ENCODE results near the gene CNIH2.

The CNIH2 gene

GRCh38 chr11:66292543-66293332, 14.8 kb downstream of the CNIH2 start:
- Histone ChIP-seq H3K4me1 (ENCODE audit: control extremely low read depth in 1 of 4, control insufficient read depth in 4 of 4, insufficient read depth in 4 of 4, low read length in 3 of 4) (peaks cover 0 to 31% (median 26%) of the 10 kb centered on the region in 4 experiments), H3K36me3 (ENCODE audit: control insufficient read depth in 4 of 4, insufficient read depth in 4 of 4, low read length in 3 of 4) (no peaks in the 10 kb centered on the region), H3K27ac (ENCODE audit: insufficient read depth in 1 of 2, low read depth in 1 of 2, low read length in 2 of 2, poor library complexity in 1 of 2, severe bottlenecking in 2 of 2) (no peak overlapping the region), H3K27me3 (replicated peaks in 2 of 5; ENCODE audit: control insufficient read depth in 4 of 5, insufficient read depth in 5 of 5, low read length in 4 of 5) (peaks cover 0 to 52% (median 21%) of the 10 kb centered on the region in 5 experiments), H3K9me3 (ENCODE audit: control extremely low read depth in 1 of 5, control insufficient read depth in 4 of 5, insufficient read depth in 2 of 5, low read depth in 1 of 5, low read length in 4 of 5) (no peaks in the 10 kb centered on the region), H3K4me3 (ENCODE audit: control insufficient read depth in 1 of 7, extremely low read depth in 1 of 7, insufficient read depth in 4 of 7, low read depth in 2 of 7, low read length in 6 of 7) (peak overlapping the region in 1 of 7 experiments; percentile 65)
- DNase-seq: no peak
- WGBS (ENCODE audit: insufficient coverage): 81% methylated on average over 4 of the region's 17 CpGs
- POLR2A ChIA-PET: no interaction called here
- CTCF ChIA-PET: no interaction called here

GRCh38 chr11:66293352-66293751, 15.4 kb downstream of the CNIH2 start:
- DNase-seq: no peak
- H3K27me3 ChIP-seq (replicated peaks in 2 of 5; ENCODE audit: control insufficient read depth in 4 of 5, insufficient read depth in 5 of 5, low read length in 4 of 5): peaks cover 0 to 52% (median 21%) of the 10 kb centered on the region in 5 experiments
- no peaks in the 10 kb centered on the region for H3K36me3 ChIP-seq (ENCODE audit: control insufficient read depth in 4 of 4, insufficient read depth in 4 of 4, low read length in 3 of 4)
- no peak overlapping the region for H3K27ac ChIP-seq (ENCODE audit: insufficient read depth in 1 of 2, low read depth in 1 of 2, low read length in 2 of 2, poor library complexity in 1 of 2, severe bottlenecking in 2 of 2)
- no peak overlapping the region for H3K4me3 ChIP-seq (ENCODE audit: control insufficient read depth in 1 of 7, extremely low read depth in 1 of 7, insufficient read depth in 4 of 7, low read depth in 2 of 7, low read length in 6 of 7)
- 92% methylated on average over 2 of the region's 4 CpGs for WGBS (ENCODE audit: insufficient coverage)
- POLR2A ChIA-PET: interaction anchor here (0.6 kb wide), 1 partner anchor 353 kb away, joined by 3 read pairs; no protein-coding TSS in a partner anchor
- CTCF ChIA-PET: no interaction called here
- H3K9me3 ChIP-seq (ENCODE audit: control extremely low read depth in 1 of 5, control insufficient read depth in 4 of 5, insufficient read depth in 2 of 5, low read depth in 1 of 5, low read length in 4 of 5): no peaks in the 10 kb centered on the region
- peaks cover 0 to 25% (median 20%) of the 10 kb centered on the region in 4 experiments for H3K4me1 ChIP-seq (ENCODE audit: control extremely low read depth in 1 of 4, control insufficient read depth in 4 of 4, insufficient read depth in 4 of 4, low read length in 3 of 4)

GRCh38 chr11:66293777-66294625, 16.0 kb downstream of the CNIH2 start:
- POLR2A ChIA-PET: interaction anchor here (0.6 kb wide), 1 partner anchor 354 kb away, joined by 3 read pairs; no protein-coding TSS in a partner anchor
- H3K4me1 ChIP-seq (ENCODE audit: control extremely low read depth in 1 of 4, control insufficient read depth in 4 of 4, insufficient read depth in 4 of 4, low read length in 3 of 4): peaks cover 0 to 22% (median 17%) of the 10 kb centered on the region in 4 experiments
- no peaks in the 10 kb centered on the region for H3K36me3 ChIP-seq (ENCODE audit: control insufficient read depth in 4 of 4, insufficient read depth in 4 of 4, low read length in 3 of 4)
- 85% methylated on average over 28 of the region's 30 CpGs for WGBS (ENCODE audit: insufficient coverage)
- CTCF ChIA-PET: no interaction called here
- no peak for DNase-seq
- no peak overlapping the region for H3K27ac ChIP-seq (ENCODE audit: insufficient read depth in 1 of 2, low read depth in 1 of 2, low read length in 2 of 2, poor library complexity in 1 of 2, severe bottlenecking in 2 of 2)
- no peaks in the 10 kb centered on the region for H3K9me3 ChIP-seq (ENCODE audit: control extremely low read depth in 1 of 5, control insufficient read depth in 4 of 5, insufficient read depth in 2 of 5, low read depth in 1 of 5, low read length in 4 of 5)
- H3K4me3 ChIP-seq (ENCODE audit: control insufficient read depth in 1 of 7, extremely low read depth in 1 of 7, insufficient read depth in 4 of 7, low read depth in 2 of 7, low read length in 6 of 7): no peak overlapping the region
- peaks cover 0 to 52% (median 21%) of the 10 kb centered on the region in 5 experiments for H3K27me3 ChIP-seq (replicated peaks in 2 of 5; ENCODE audit: control insufficient read depth in 4 of 5, insufficient read depth in 5 of 5, low read length in 4 of 5)

DNA sequence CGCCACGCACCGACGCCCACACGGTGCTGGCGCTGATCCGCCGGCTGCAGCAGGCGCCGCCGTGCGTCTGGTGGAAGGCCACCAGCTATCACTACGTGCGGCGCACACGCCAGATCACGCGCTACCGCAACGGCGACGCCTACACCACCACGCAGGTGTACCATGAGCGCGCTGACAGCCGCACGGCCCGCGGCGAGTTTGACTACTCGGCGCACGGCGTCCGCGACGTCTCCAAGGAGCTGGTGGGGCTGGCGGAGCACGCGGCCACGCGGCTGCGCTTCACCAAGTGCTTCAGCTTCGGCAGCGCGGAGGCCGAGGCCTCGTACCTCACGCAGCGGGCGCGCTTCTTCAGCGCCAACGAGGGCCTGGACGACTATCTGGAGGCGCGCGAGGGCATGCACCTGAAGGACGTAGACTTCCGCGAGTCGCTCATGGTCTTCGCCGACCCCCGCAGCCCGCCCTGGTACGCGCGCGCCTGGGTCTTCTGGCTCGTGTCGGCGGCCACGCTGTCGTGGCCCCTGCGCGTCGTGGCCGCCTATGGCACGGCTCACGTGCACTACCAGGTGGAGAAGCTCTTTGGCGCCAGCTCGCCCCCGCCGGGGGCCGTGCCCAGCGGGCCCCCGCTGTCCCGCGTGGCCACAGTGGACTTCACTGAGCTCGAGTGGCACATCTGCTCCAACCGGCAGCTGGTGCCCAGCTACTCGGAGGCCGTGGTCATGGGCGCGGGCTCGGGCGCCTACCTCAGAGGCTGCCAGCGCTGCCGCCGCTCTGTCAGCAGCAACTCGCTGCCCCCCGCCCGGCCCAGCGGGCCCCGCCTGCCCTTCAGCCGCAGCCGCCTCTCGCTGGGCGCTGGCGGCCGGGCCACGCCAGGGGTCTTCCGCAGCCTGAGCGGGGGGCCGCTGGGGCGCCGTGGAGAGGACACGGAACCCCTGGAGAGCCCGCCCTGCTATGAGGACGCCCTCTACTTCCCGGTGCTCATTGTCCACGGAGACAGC, 16.9 kb downstream of the CNIH2 start:
- Histone ChIP-seq H3K27me3 (replicated peaks in 2 of 5; ENCODE audit: control insufficient read depth in 4 of 5, insufficient read depth in 5 of 5, low read length in 4 of 5) (peaks cover 0 to 51% (median 21%) of the 10 kb centered on the region in 5 experiments), H3K4me3 (ENCODE audit: control insufficient read depth in 1 of 7, extremely low read depth in 1 of 7, insufficient read depth in 4 of 7, low read depth in 2 of 7, low read length in 6 of 7) (no peak overlapping the region), H3K36me3 (ENCODE audit: control insufficient read depth in 4 of 4, insufficient read depth in 4 of 4, low read length in 3 of 4) (no peaks in the 10 kb centered on the region), H3K9me3 (ENCODE audit: control extremely low read depth in 1 of 5, control insufficient read depth in 4 of 5, insufficient read depth in 2 of 5, low read depth in 1 of 5, low read length in 4 of 5) (no peaks in the 10 kb centered on the region), H3K27ac (ENCODE audit: insufficient read depth in 1 of 2, low read depth in 1 of 2, low read length in 2 of 2, poor library complexity in 1 of 2, severe bottlenecking in 2 of 2) (no peak overlapping the region), H3K4me1 (ENCODE audit: control extremely low read depth in 1 of 4, control insufficient read depth in 4 of 4, insufficient read depth in 4 of 4, low read length in 3 of 4) (peaks cover 0 to 14% (median 10%) of the 10 kb centered on the region in 4 experiments)
- ChIA-PET POLR2A (no interaction called here), CTCF (interaction anchor here (1.1 kb wide), 1 partner anchor 16 kb away, joined by 8 read pairs; no protein-coding TSS in a partner anchor)
- DNase-seq: no peak
- 88% methylated on average over 102 of the region's 123 CpGs for WGBS (ENCODE audit: insufficient coverage)

- H3K27ac ChIP-seq (ENCODE audit: insufficient read depth in 1 of 2, low read depth in 1 of 2, low read length in 2 of 2, poor library complexity in 1 of 2, severe bottlenecking in 2 of 2): no peak overlapping the region
- peaks cover 0 to 28% (median 15%) of the 10 kb centered on the region in 5 experiments for H3K27me3 ChIP-seq (replicated peaks in 2 of 5; ENCODE audit: control insufficient read depth in 4 of 5, insufficient read depth in 5 of 5, low read length in 4 of 5)
- H3K36me3 ChIP-seq (ENCODE audit: control insufficient read depth in 4 of 4, insufficient read depth in 4 of 4, low read length in 3 of 4): no peaks in the 10 kb centered on the region
- CTCF ChIA-PET: interaction anchor here (1.2 to 1.5 kb wide), 2 partner anchors 14 to 110 kb away, joined by 3 to 8 read pairs; no protein-coding TSS in a partner anchor
- POLR2A ChIA-PET: no interaction called here
- 85% methylated on average over 8 of the region's 8 CpGs for WGBS (ENCODE audit: insufficient coverage)
- DNase-seq: no peak
- no peaks in the 10 kb centered on the region for H3K9me3 ChIP-seq (ENCODE audit: control extremely low read depth in 1 of 5, control insufficient read depth in 4 of 5, insufficient read depth in 2 of 5, low read depth in 1 of 5, low read length in 4 of 5)
- no peaks in the 10 kb centered on the region for H3K4me1 ChIP-seq (ENCODE audit: control extremely low read depth in 1 of 4, control insufficient read depth in 4 of 4, insufficient read depth in 4 of 4, low read length in 3 of 4)
- no peak overlapping the region for H3K4me3 ChIP-seq (ENCODE audit: control insufficient read depth in 1 of 7, extremely low read depth in 1 of 7, insufficient read depth in 4 of 7, low read depth in 2 of 7, low read length in 6 of 7)
These were observed 19.6 kb downstream of the CNIH2 start for GRCh38 chr11:66297610-66298009.

DNA sequence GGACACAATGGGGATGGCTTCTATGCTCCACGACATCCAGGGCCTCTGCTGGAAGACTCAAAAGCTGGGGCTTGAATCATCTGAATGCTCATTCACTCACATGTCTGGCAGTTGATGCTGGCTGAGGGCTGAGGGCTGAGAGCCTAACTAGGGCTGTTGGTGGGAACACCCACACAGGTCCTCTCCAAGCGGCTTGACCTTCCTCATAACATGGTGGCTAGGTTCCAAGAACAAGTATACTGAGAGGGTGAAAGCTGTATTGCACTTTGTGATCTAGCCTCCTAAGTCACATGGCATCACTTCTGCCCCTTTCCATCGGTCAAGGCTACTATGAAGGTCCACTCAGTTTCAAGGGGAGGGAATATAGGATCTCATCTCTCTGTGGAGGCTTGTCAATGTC, 21.2 kb downstream of the CNIH2 start:
- Histone ChIP-seq H3K36me3 (ENCODE audit: control insufficient read depth in 4 of 4, insufficient read depth in 4 of 4, low read length in 3 of 4) (no peaks in the 10 kb centered on the region), H3K27me3 (replicated peaks in 2 of 5; ENCODE audit: control insufficient read depth in 4 of 5, insufficient read depth in 5 of 5, low read length in 4 of 5) (peaks cover 0 to 12% (median 9%) of the 10 kb centered on the region in 5 experiments), H3K4me3 (ENCODE audit: control insufficient read depth in 1 of 7, extremely low read depth in 1 of 7, insufficient read depth in 4 of 7, low read depth in 2 of 7, low read length in 6 of 7) (no peak overlapping the region), H3K9me3 (ENCODE audit: control extremely low read depth in 1 of 5, control insufficient read depth in 4 of 5, insufficient read depth in 2 of 5, low read depth in 1 of 5, low read length in 4 of 5) (no peaks in the 10 kb centered on the region), H3K27ac (ENCODE audit: insufficient read depth in 1 of 2, low read depth in 1 of 2, low read length in 2 of 2, poor library complexity in 1 of 2, severe bottlenecking in 2 of 2) (no peak overlapping the region), H3K4me1 (ENCODE audit: control extremely low read depth in 1 of 4, control insufficient read depth in 4 of 4, insufficient read depth in 4 of 4, low read length in 3 of 4) (no peaks in the 10 kb centered on the region)
- 87% methylated on average over 2 of the region's 3 CpGs for WGBS (ENCODE audit: insufficient coverage)
- POLR2A ChIA-PET: no interaction called here
- no peak for DNase-seq
- CTCF ChIA-PET: interaction anchor here (1.2 to 5.2 kb wide), 2 partner anchors 12 to 32 kb away, joined by 3 to 46 read pairs; no protein-coding TSS in a partner anchor
